T-helper 17 cell (primary cell): ENCODE measurements around the gene SUFU. TPM values are rescaled to one million over a fixed set of nuclear protein-coding genes. Genes with fewer than 3 reads are reported as not detected.

ENCODE experiments used
- ATAC-seq: fragments of 150-1000 bp; cut with Tn5 transposase; 2 replicates; pipeline ENCODE4 v1.10.0; 2021; ENCODE audit warnings: mild to moderate bottlenecking, moderate library complexity
- DNase-seq, 3 donors: peaks; one replicate each; pipeline versions ENCODE4 v3.0.0 to v3.0.0-alpha.2; 2020 to 2021
- H3K9me3 ChIP-seq: one replicate; pipeline ENCODE4 v1.7.0; 2013; ENCODE audit warnings: low read length, mild to moderate bottlenecking; ENCODE audit not compliant: control insufficient read depth, poor library complexity, severe bottlenecking
- H3K27ac Mint-ChIP-seq: one replicate; pipeline ENCODE4 v1.8.0; 2022; ENCODE audit warnings: mild to moderate bottlenecking, moderate library complexity, mixed read lengths
- H3K27me3 Mint-ChIP-seq: one replicate; pipeline ENCODE4 v1.8.0; 2022; ENCODE audit warnings: mixed read lengths
- H3K36me3 Mint-ChIP-seq: one replicate; pipeline ENCODE4 v1.8.0; 2022; ENCODE audit warnings: low read depth, mixed read lengths
- H3K4me1 Mint-ChIP-seq: one replicate; pipeline ENCODE4 v1.8.0; 2022; ENCODE audit warnings: mild to moderate bottlenecking, mixed read lengths
- H3K4me3 Mint-ChIP-seq: one replicate; pipeline ENCODE4 v1.8.0; 2022; ENCODE audit warnings: mild to moderate bottlenecking, moderate library complexity, mixed read lengths
- total RNA-seq, 4 donors: library from RNA in 2 of 4; stranded (reverse) in 2 of 4; gene quantifications; one replicate each; pipeline ENCODE4 v1.2.3 and lab custom pipeline; 2022 to 2026

Gene SUFU
- total RNA-seq, 2 donors from 2014 or later = 14.4 to 16.4 TPM

GRCh38 chr10:102650655-102651454 is 147.1 kb downstream of the SUFU start:
- peak overlapping the region; percentile 99 for H3K27ac Mint-ChIP-seq
- peaks cover 62% of the 10 kb centered on the region for H3K4me1 Mint-ChIP-seq
- peaks cover 2% of the 10 kb centered on the region for H3K36me3 Mint-ChIP-seq
- no peaks in the 10 kb centered on the region for H3K9me3 ChIP-seq
- peak overlapping the region; percentile 62 for H3K4me3 Mint-ChIP-seq
- ATAC-seq (no peak), DNase-seq (no peak)
- no peaks in the 10 kb centered on the region for H3K27me3 Mint-ChIP-seq

- Mint-ChIP-seq H3K27me3 (no peaks in the 10 kb centered on the region), H3K36me3 (peaks cover 2% of the 10 kb centered on the region), H3K4me1 (peaks cover 54% of the 10 kb centered on the region), H3K27ac (peak overlapping the region; percentile 99), H3K4me3 (peak overlapping the region; percentile 62)
- ATAC-seq (no peak), DNase-seq (no peak)
- no peaks in the 10 kb centered on the region for H3K9me3 ChIP-seq
Measured at GRCh38 chr10:102651455-102652169, 147.8 kb downstream of the SUFU start.

GRCh38 chr10:102652170-102652916 is 148.6 kb downstream of the SUFU start:
- H3K9me3 ChIP-seq = no peaks in the 10 kb centered on the region
- no peaks in the 10 kb centered on the region for H3K27me3 Mint-ChIP-seq
- no peak for DNase-seq
- H3K36me3 Mint-ChIP-seq = peaks cover 2% of the 10 kb centered on the region
- ATAC-seq = no peak
- peak overlapping the region; percentile 62 for H3K4me3 Mint-ChIP-seq
- H3K27ac Mint-ChIP-seq = peak overlapping the region; percentile 99
- H3K4me1 Mint-ChIP-seq = peaks cover 52% of the 10 kb centered on the region

- H3K4me3 Mint-ChIP-seq = no peak overlapping the region
- H3K9me3 ChIP-seq = no peaks in the 10 kb centered on the region
- H3K27me3 Mint-ChIP-seq = no peaks in the 10 kb centered on the region
- no peak for ATAC-seq
- no peak for DNase-seq
- H3K36me3 Mint-ChIP-seq = peaks cover 2% of the 10 kb centered on the region
- H3K27ac Mint-ChIP-seq = peak overlapping the region; percentile 99
- peaks cover 52% of the 10 kb centered on the region for H3K4me1 Mint-ChIP-seq
Measured at GRCh38 chr10:102653060-102653459, 149.3 kb downstream of the SUFU start.

GRCh38 chr10:102654566-102654965 is 150.8 kb downstream of the SUFU start:
- ATAC-seq (no peak), DNase-seq (no peak)
- H3K36me3 Mint-ChIP-seq = peaks cover 2% of the 10 kb centered on the region
- H3K27ac Mint-ChIP-seq = peak overlapping the region; percentile 99
- no peaks in the 10 kb centered on the region for H3K27me3 Mint-ChIP-seq
- no peaks in the 10 kb centered on the region for H3K9me3 ChIP-seq
- H3K4me1 Mint-ChIP-seq = peaks cover 45% of the 10 kb centered on the region
- H3K4me3 Mint-ChIP-seq = no peak overlapping the region

- Mint-ChIP-seq H3K27me3 (no peaks in the 10 kb centered on the region), H3K4me1 (peaks cover 43% of the 10 kb centered on the region), H3K4me3 (no peak overlapping the region), H3K36me3 (peaks cover 2% of the 10 kb centered on the region), H3K27ac (no peak overlapping the region)
- ATAC-seq (no peak), DNase-seq (no peak)
- no peaks in the 10 kb centered on the region for H3K9me3 ChIP-seq
Measured at GRCh38 chr10:102654969-102655368, 151.2 kb downstream of the SUFU start.

GRCh38 chr10:102656026-102656425 is 152.3 kb downstream of the SUFU start:
- Mint-ChIP-seq H3K27me3 (no peaks in the 10 kb centered on the region), H3K4me3 (no peak overlapping the region), H3K27ac (no peak overlapping the region), H3K36me3 (peaks cover 2% of the 10 kb centered on the region), H3K4me1 (peaks cover 40% of the 10 kb centered on the region)
- no peak for DNase-seq
- H3K9me3 ChIP-seq = no peaks in the 10 kb centered on the region
- no peak for ATAC-seq

GRCh38 chr10:102656791-102657371 is 153.1 kb downstream of the SUFU start:
- H3K27ac Mint-ChIP-seq = peak overlapping the region; percentile 24
- no peaks in the 10 kb centered on the region for H3K9me3 ChIP-seq
- no peak overlapping the region for H3K4me3 Mint-ChIP-seq
- DNase-seq (no peak), ATAC-seq (no peak)
- H3K27me3 Mint-ChIP-seq = no peaks in the 10 kb centered on the region
- peaks cover 2% of the 10 kb centered on the region for H3K36me3 Mint-ChIP-seq
- peaks cover 43% of the 10 kb centered on the region for H3K4me1 Mint-ChIP-seq

GRCh38 chr10:102657451-102657850 is 153.7 kb downstream of the SUFU start:
- no peak for ATAC-seq
- H3K27ac Mint-ChIP-seq = peak overlapping the region; percentile 24
- H3K4me3 Mint-ChIP-seq = no peak overlapping the region
- H3K9me3 ChIP-seq = no peaks in the 10 kb centered on the region
- H3K4me1 Mint-ChIP-seq = peaks cover 39% of the 10 kb centered on the region
- no peak for DNase-seq
- no peaks in the 10 kb centered on the region for H3K27me3 Mint-ChIP-seq
- H3K36me3 Mint-ChIP-seq = peaks cover 2% of the 10 kb centered on the region

- peaks cover 2% of the 10 kb centered on the region for H3K36me3 Mint-ChIP-seq
- no peaks in the 10 kb centered on the region for H3K27me3 Mint-ChIP-seq
- H3K4me1 Mint-ChIP-seq = peaks cover 36% of the 10 kb centered on the region
- H3K9me3 ChIP-seq = no peaks in the 10 kb centered on the region
- no peak for DNase-seq
- peak overlapping the region; percentile 70 for H3K4me3 Mint-ChIP-seq
- peak overlapping the region; percentile 79 for H3K27ac Mint-ChIP-seq
- ATAC-seq = no peak
Measured at GRCh38 chr10:102657984-102658724, 154.4 kb downstream of the SUFU start.

GRCh38 chr10:102658802-102659201 is 155.0 kb downstream of the SUFU start:
- Mint-ChIP-seq H3K4me1 (peaks cover 32% of the 10 kb centered on the region), H3K4me3 (peak overlapping the region; percentile 67)
- no peak for DNase-seq

GRCh38 chr10:102660888-102661657 is 157.3 kb downstream of the SUFU start:
- H3K9me3 ChIP-seq = no peaks in the 10 kb centered on the region
- DNase-seq (peak; percentile 36 to 46 (median 40)), ATAC-seq (peak; percentile 91)
- Mint-ChIP-seq H3K4me1 (peaks cover 29% of the 10 kb centered on the region), H3K36me3 (no peaks in the 10 kb centered on the region), H3K4me3 (peak overlapping the region; percentile 80), H3K27ac (peak overlapping the region; percentile 83), H3K27me3 (no peaks in the 10 kb centered on the region)

More at GRCh38 chr10:102658802-102659201, 155.0 kb downstream of the SUFU start:
- Mint-ChIP-seq H3K36me3 (no peaks in the 10 kb centered on the region), H3K27ac (peak overlapping the region; percentile 79), H3K27me3 (no peaks in the 10 kb centered on the region)
- no peaks in the 10 kb centered on the region for H3K9me3 ChIP-seq
- ATAC-seq = no peak
